ENCODE measurements around the gene BORCS5.

The BORCS5 gene

DNA sequence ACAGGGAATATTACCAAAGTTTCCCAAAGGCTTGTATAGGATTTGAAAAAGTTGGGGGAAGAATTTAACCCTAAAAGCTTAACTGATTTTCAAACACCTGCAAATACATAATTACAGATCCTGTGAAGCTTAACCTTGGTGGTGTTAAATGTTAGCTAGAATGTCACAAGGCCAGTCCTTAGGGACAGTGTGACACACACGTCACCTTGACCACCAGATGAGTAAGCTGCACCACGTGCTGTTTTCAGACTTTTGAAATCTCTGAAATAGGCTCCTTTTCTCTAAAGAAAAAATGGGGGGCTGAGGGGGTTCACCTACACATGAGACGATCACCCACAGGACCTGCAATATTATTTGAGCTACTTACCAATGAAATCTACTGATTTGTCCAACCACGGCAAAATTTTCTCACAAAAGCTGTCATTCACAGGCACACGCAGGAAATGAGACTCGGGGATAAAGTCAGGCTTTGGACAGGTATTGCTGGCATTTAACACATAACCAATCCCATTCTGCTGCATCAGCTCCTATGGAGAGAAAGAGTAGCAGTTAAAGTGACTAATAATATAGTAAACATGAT is 129.9 kb downstream of the BORCS5 start:
- Histone ChIP-seq H3K9me2 (replicated peaks; ENCODE audit: insufficient read depth, low read length) (no peaks in the 10 kb centered on the region), H3K9me3 (replicated peaks; ENCODE audit: insufficient read depth, low read length) (no peaks in the 10 kb centered on the region), H3K4me2 (ENCODE audit: low read depth, low read length) (no peak overlapping the region), H2AFZ (ENCODE audit: low read length) (no peak overlapping the region), H3K36me3 (replicated peaks; ENCODE audit: insufficient read depth, low read length) (no peaks in the 10 kb centered on the region), H3K27me3 (replicated peaks; ENCODE audit: insufficient read depth, low read length) (no peaks in the 10 kb centered on the region), H3K79me2 (ENCODE audit: low read length) (no peaks in the 10 kb centered on the region), H4K20me1 (ENCODE audit: insufficient read depth, low read length) (no peaks in the 10 kb centered on the region), H3F3A (ENCODE audit: insufficient read depth, low read length) (no peaks in the 10 kb centered on the region), H3K9ac (ENCODE audit: low read length) (no peak overlapping the region), H3K27ac (ENCODE audit: low read length) (no peak overlapping the region), H3K4me3 (ENCODE audit: low read length) (no peak overlapping the region), H3K4me1 (ENCODE audit: low read length) (no peaks in the 10 kb centered on the region)
- no peak for TF ChIP-seq EZH2 (optimal IDR thresholded peaks at IDR 0.05; ENCODE audit: low read depth, low read length)
- TF ChIP-seq, protein P1, sequence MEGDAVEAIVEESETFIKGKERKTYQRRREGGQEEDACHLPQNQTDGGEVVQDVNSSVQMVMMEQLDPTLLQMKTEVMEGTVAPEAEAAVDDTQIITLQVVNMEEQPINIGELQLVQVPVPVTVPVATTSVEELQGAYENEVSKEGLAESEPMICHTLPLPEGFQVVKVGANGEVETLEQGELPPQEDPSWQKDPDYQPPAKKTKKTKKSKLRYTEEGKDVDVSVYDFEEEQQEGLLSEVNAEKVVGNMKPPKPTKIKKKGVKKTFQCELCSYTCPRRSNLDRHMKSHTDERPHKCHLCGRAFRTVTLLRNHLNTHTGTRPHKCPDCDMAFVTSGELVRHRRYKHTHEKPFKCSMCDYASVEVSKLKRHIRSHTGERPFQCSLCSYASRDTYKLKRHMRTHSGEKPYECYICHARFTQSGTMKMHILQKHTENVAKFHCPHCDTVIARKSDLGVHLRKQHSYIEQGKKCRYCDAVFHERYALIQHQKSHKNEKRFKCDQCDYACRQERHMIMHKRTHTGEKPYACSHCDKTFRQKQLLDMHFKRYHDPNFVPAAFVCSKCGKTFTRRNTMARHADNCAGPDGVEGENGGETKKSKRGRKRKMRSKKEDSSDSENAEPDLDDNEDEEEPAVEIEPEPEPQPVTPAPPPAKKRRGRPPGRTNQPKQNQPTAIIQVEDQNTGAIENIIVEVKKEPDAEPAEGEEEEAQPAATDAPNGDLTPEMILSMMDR (IDR thresholded peaks at IDR 0.05; ENCODE audit: low read length), result no peak
- no peak for TF ChIP-seq EZH2phosphoT487 (IDR thresholded peaks at IDR 0.05; ENCODE audit: low read length)
- DNase-seq, result no peak

DNA sequence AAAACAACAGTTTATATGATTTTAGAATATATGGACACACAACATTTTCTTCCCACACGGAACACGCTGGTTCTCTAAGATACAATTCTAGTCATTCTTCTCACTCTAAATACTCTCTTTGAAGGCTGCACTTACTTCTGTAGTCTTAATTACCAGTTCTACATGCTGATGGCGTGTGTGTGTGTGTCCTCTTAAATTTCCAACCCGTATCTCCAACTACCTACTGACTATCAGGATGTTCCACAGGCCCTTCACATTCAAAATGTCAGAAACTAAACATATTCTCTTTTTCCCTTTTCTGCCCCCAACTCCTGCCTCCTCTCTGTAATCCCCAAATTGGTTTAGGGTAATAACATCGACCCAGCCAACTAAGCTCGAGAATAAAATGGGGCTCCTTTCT is 130.6 kb downstream of the BORCS5 start:
- TF ChIP-seq EZH2 (optimal IDR thresholded peaks at IDR 0.05; ENCODE audit: low read depth, low read length), result no peak
- TF ChIP-seq, protein P1 (IDR thresholded peaks at IDR 0.05; ENCODE audit: low read length), result no peak
- no peak for TF ChIP-seq EZH2phosphoT487 (IDR thresholded peaks at IDR 0.05; ENCODE audit: low read length)
- no peaks in the 10 kb centered on the region for H3K9me3 ChIP-seq (replicated peaks; ENCODE audit: insufficient read depth, low read length)
- no peaks in the 10 kb centered on the region for H3K36me3 ChIP-seq (replicated peaks; ENCODE audit: insufficient read depth, low read length)
- H3F3A ChIP-seq (ENCODE audit: insufficient read depth, low read length), result no peaks in the 10 kb centered on the region
- H3K9ac ChIP-seq (ENCODE audit: low read length), result no peak overlapping the region
- no peaks in the 10 kb centered on the region for H3K4me1 ChIP-seq (ENCODE audit: low read length)
- H3K27ac ChIP-seq (ENCODE audit: low read length), result no peak overlapping the region
- H2AFZ ChIP-seq (ENCODE audit: low read length), result no peak overlapping the region
- no peak overlapping the region for H3K4me2 ChIP-seq (ENCODE audit: low read depth, low read length)
- H3K4me3 ChIP-seq (ENCODE audit: low read length), result no peak overlapping the region
- no peaks in the 10 kb centered on the region for H3K27me3 ChIP-seq (replicated peaks; ENCODE audit: insufficient read depth, low read length)
- no peaks in the 10 kb centered on the region for H4K20me1 ChIP-seq (ENCODE audit: insufficient read depth, low read length)
- H3K79me2 ChIP-seq (ENCODE audit: low read length), result no peaks in the 10 kb centered on the region
- DNase-seq, result no peak
- no peaks in the 10 kb centered on the region for H3K9me2 ChIP-seq (replicated peaks; ENCODE audit: insufficient read depth, low read length)

DNA sequence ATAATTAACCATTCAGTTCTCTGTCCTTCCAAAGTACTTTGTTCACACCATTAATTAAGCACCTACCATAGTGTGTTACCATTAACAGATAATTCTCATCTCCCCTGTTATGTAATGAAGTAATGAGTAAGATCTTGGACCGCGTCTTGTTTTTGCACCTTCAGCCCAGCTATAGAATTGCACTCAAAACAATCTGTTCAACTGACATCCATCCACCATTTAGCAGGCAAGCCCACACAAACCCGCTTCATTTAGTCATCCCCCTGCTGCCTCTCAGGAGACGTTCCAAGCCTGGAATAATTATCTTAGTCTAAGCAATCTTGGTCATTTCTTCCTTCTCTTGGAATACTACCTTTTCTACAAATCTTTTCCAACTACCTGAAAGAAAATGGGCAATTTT is 131.4 kb downstream of the BORCS5 start:
- H3K4me1 ChIP-seq (ENCODE audit: low read length), result no peaks in the 10 kb centered on the region
- no peak for DNase-seq
- H3K9me2 ChIP-seq (replicated peaks; ENCODE audit: insufficient read depth, low read length), result no peaks in the 10 kb centered on the region
- H3K79me2 ChIP-seq (ENCODE audit: low read length), result no peaks in the 10 kb centered on the region
- no peaks in the 10 kb centered on the region for H3K36me3 ChIP-seq (replicated peaks; ENCODE audit: insufficient read depth, low read length)
- H3K27me3 ChIP-seq (replicated peaks; ENCODE audit: insufficient read depth, low read length), result no peaks in the 10 kb centered on the region
- H3K9me3 ChIP-seq (replicated peaks; ENCODE audit: insufficient read depth, low read length), result no peaks in the 10 kb centered on the region
- H3K27ac ChIP-seq (ENCODE audit: low read length), result no peak overlapping the region
- no peak for TF ChIP-seq EZH2phosphoT487 (IDR thresholded peaks at IDR 0.05; ENCODE audit: low read length)
- TF ChIP-seq, protein P1 (IDR thresholded peaks at IDR 0.05; ENCODE audit: low read length), result no peak
- H4K20me1 ChIP-seq (ENCODE audit: insufficient read depth, low read length), result no peaks in the 10 kb centered on the region
- no peak overlapping the region for H2AFZ ChIP-seq (ENCODE audit: low read length)
- H3K9ac ChIP-seq (ENCODE audit: low read length), result no peak overlapping the region
- no peaks in the 10 kb centered on the region for H3F3A ChIP-seq (ENCODE audit: insufficient read depth, low read length)
- H3K4me2 ChIP-seq (ENCODE audit: low read depth, low read length), result no peak overlapping the region
- H3K4me3 ChIP-seq (ENCODE audit: low read length), result no peak overlapping the region
